IMR-90 (cell line): ENCODE measurements around the gene KCNJ6. TPM values are rescaled to one million over a fixed set of nuclear protein-coding genes. Genes with fewer than 3 reads are reported as not detected.

Source experiments
- ATAC-seq: fragments of 200-7000 bp; cut with Tn5 transposase; 2 replicates; pipeline ENCODE4 v1.9.1; 2020; ENCODE audit warnings: low read depth, mild to moderate bottlenecking, moderate library complexity
- BruUV-seq: library from RNA; stranded (reverse); fragments of 400-500 nt; replicated peaks from 2 replicates; lab custom pipeline; 2021; lab: Mats Ljungman, UMichigan
- CTCF ChIA-PET: fragments of 300-600 bp; formaldehyde crosslinking; extraction: SDS; loops from one replicate; lab custom pipeline; 2021; ENCODE audit warnings: antibody characterized with exemption; lab: Yijun Ruan, JAX
- POLR2A ChIA-PET: fragments of 300-600 bp; sonication (Branson Sonifier 250); formaldehyde crosslinking; loops from one replicate; lab custom pipeline; 2022; ENCODE audit warnings: antibody characterized with exemption; ENCODE audit not compliant: unreplicated experiment; lab: Charles Lee
- DNase-seq: peaks from one replicate; pipeline ENCODE4 v3.0.0; 2013
- H2AFZ ChIP-seq: replicated peaks from 2 replicates; pipeline ENCODE3; 2013; ENCODE audit warnings: low read length, mild to moderate bottlenecking; ENCODE audit not compliant: poor library complexity
- H2AK5ac ChIP-seq: 2 replicates; pipeline ENCODE4 v1.6.1; 2013; ENCODE audit warnings: low read depth, low read length, inconsistent platforms
- H2AK9ac ChIP-seq: replicated peaks from 2 replicates; pipeline ENCODE3; 2013; ENCODE audit warnings: mild to moderate bottlenecking, low read depth, low read length, moderate library complexity; ENCODE audit not compliant: poor library complexity
- H2BK120ac ChIP-seq: 2 replicates; pipeline ENCODE4 v1.6.1; 2013; ENCODE audit warnings: low read depth, low read length, inconsistent platforms
- H2BK15ac ChIP-seq: 3 replicates; pipeline ENCODE4 v1.6.1; 2013; ENCODE audit warnings: low read depth, low read length, inconsistent platforms
- H2BK20ac ChIP-seq: 2 replicates; pipeline ENCODE4 v1.6.1; 2013; ENCODE audit warnings: low read depth, mild to moderate bottlenecking, inconsistent platforms, low read length, moderate library complexity
- H2BK5ac ChIP-seq: 2 replicates; pipeline ENCODE4 v1.6.1; 2013; ENCODE audit warnings: mild to moderate bottlenecking, low read depth, low read length, inconsistent platforms; ENCODE audit not compliant: poor library complexity, severe bottlenecking
- H3K14ac ChIP-seq: replicated peaks from 2 replicates; pipeline ENCODE4 v1.6.1; 2013; ENCODE audit warnings: low read depth, low read length, inconsistent platforms
- H3K18ac ChIP-seq: 2 replicates; pipeline ENCODE4 v1.6.1; 2013; ENCODE audit warnings: low read depth, low read length, control low read depth
- H3K23ac ChIP-seq: 2 replicates; pipeline ENCODE4 v1.6.1; 2013; ENCODE audit warnings: low read depth, low read length, inconsistent platforms
- H3K27ac ChIP-seq: 2 replicates; pipeline ENCODE4 v1.5.1; 2013; ENCODE audit warnings: mild to moderate bottlenecking, control low read depth, low read length; ENCODE audit not compliant: insufficient read depth
- H3K27me3 ChIP-seq: 2 replicates; pipeline ENCODE4 v1.6.1; 2013; ENCODE audit warnings: low read length; ENCODE audit not compliant: control insufficient read depth, insufficient read depth
- H3K36me3 ChIP-seq: 2 replicates; pipeline ENCODE4 v1.6.1; 2013; ENCODE audit warnings: low read length, mixed read lengths; ENCODE audit not compliant: control insufficient read depth, insufficient read depth
- H3K4ac ChIP-seq: 2 replicates; pipeline ENCODE4 v1.6.1; 2013; ENCODE audit warnings: low read depth, low read length, inconsistent platforms
- H3K4me1 ChIP-seq: 2 replicates; pipeline ENCODE4 v1.6.1; 2013; ENCODE audit warnings: low read length, mixed read lengths; ENCODE audit not compliant: control insufficient read depth, insufficient read depth
- H3K4me2 ChIP-seq: 2 replicates; pipeline ENCODE4 v1.6.1; 2013; ENCODE audit warnings: low read depth, mild to moderate bottlenecking, control low read depth, low read length, moderate library complexity
- H3K4me3 ChIP-seq: 2 replicates; pipeline ENCODE4 v1.5.1; 2013; ENCODE audit warnings: low read depth, mild to moderate bottlenecking, control low read depth, low read length, moderate library complexity; ENCODE audit not compliant: insufficient read depth
- H3K56ac ChIP-seq: 2 replicates; pipeline ENCODE4 v1.6.1; 2013; ENCODE audit warnings: low read length, inconsistent platforms; ENCODE audit not compliant: insufficient read depth; ENCODE audit errors: extremely low read depth
- H3K79me1 ChIP-seq, 2 experiments: 2 replicates each; pipeline ENCODE4 v1.6.1; 2013; ENCODE audit warnings: low read length in 2 of 2, inconsistent platforms in 1 of 2, low read depth in 1 of 2
- H3K9ac ChIP-seq: 2 replicates; pipeline ENCODE4 v1.6.1; 2013; ENCODE audit warnings: low read depth, low read length, control low read depth
- H3K9me1 ChIP-seq: 2 replicates; pipeline ENCODE4 v1.6.1; 2013; ENCODE audit warnings: low read length, inconsistent platforms; ENCODE audit not compliant: insufficient read depth
- H3K9me3 ChIP-seq: 2 replicates; pipeline ENCODE4 v1.6.1; 2013; ENCODE audit warnings: low read length; ENCODE audit not compliant: control insufficient read depth, insufficient read depth
- H4K20me1 ChIP-seq: 2 replicates; pipeline ENCODE4 v1.6.1; 2013; ENCODE audit warnings: low read length, inconsistent platforms; ENCODE audit not compliant: insufficient read depth
- H4K5ac ChIP-seq: 2 replicates; pipeline ENCODE4 v1.6.1; 2013; ENCODE audit warnings: mild to moderate bottlenecking, low read depth, low read length, control low read depth
- H4K8ac ChIP-seq, 2 experiments: 2 replicates each; pipeline ENCODE4 v1.6.1; 2013; ENCODE audit warnings: low read depth in 2 of 2, low read length in 2 of 2, control low read depth in 1 of 2, inconsistent platforms in 1 of 2
- H4K91ac ChIP-seq: 2 replicates; pipeline ENCODE4 v1.6.1; 2013; ENCODE audit warnings: low read depth, low read length, inconsistent platforms; ENCODE audit not compliant: insufficient read depth
- SMC3 ChIP-seq: fragments of 150-350 bp; IDR thresholded peaks from 2 replicates; pipeline ENCODE4 v1.6.1; 2016; ENCODE audit warnings: low read depth, mild to moderate bottlenecking, antibody characterized with exemption, low read length, moderate library complexity
- dilution Hi-C: fragments of 300-500 bp; cut with HindIII; formaldehyde crosslinking; loops from one replicate; pipeline ENCODE4 v1.14.3; 2018; ENCODE audit warnings: low sequenced_read_pairs; ENCODE audit not compliant: unreplicated experiment
- in situ Hi-C: fragments of 300-500 bp; cut with MboI; formaldehyde crosslinking; loops from 3 replicates; pipeline ENCODE4 v1.14.3; 2019; ENCODE audit warnings: low sequenced_read_pairs, inconsistent platforms, mixed read lengths
- intact Hi-C: fragments of 100-400 bp; cut with micrococcal nuclease; formaldehyde crosslinking; loops from 2 replicates; pipeline ENCODE4 v1.10.0; 2022
- polyA plus RNA-seq, 3 experiments: library from polyadenylated mRNA; depleted of rRNA; stranded (reverse); fragments of >200 nt; gene quantifications; 2 replicates each; pipeline ENCODE4 v1.2.3, GENCODE V29; 2012; ENCODE audit warnings: low replicate concordance in 1 of 3
- total RNA-seq: library from RNA; depleted of rRNA; stranded (reverse); fragments of >200 nt; gene quantifications from 2 replicates; pipeline ENCODE4 v1.2.3, GENCODE V29; 2012
- TF ChIP-seq, protein P1 (sequence below): fragments of 150-350 bp; IDR thresholded peaks from 2 replicates; pipeline ENCODE4 v1.6.1; 2016; ENCODE audit warnings: low read depth, mild to moderate bottlenecking, low read length, moderate library complexity, borderline replicate concordance

KCNJ6 gene
- total and polyA plus RNA-seq, 2 of the 4 experiments (the other 2 are of a cell fraction) = under 0.01 to 0.02 TPM

DNA sequence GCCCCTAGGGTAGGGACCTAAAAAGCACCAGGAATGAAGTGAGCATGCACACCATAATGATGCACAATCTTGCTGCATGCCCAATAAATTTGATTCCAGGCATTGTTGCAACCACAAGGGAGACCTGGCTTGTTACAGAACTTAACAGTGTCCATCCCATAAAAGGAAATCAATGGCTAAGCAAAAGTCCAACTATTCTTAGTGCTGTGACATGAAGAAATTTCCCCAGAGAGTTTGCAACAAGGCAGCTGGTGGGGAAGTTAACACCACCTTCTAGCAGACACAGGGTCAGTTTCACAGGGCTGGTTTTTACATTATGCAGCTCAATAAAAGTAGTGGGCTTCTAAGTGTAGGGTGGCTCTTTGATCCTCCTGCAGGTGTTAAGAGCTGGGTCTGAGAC, 221.1 kb downstream of the KCNJ6 start:
- DNase-seq = no peak
- H3K4me1 ChIP-seq = no peaks in the 10 kb centered on the region
- POLR2A ChIA-PET = no interaction called here
- H3K79me1 ChIP-seq = no peaks in the 10 kb centered on the region
- no peak overlapping the region for H3K4ac ChIP-seq
- in situ Hi-C loops = no loop called here
- H3K56ac ChIP-seq = no peak overlapping the region
- CTCF ChIA-PET = interaction anchor here (1.6 kb wide), 1 partner anchor 17 kb away, joined by 5 read pairs; no protein-coding TSS in a partner anchor
- H2AK5ac ChIP-seq = no peak overlapping the region
- H3K27ac ChIP-seq = no peak overlapping the region
- H2AFZ ChIP-seq = no peak overlapping the region
- H2BK120ac ChIP-seq = no peak overlapping the region
- H4K8ac ChIP-seq = no peak overlapping the region
- H4K5ac ChIP-seq = no peak overlapping the region
- no peak overlapping the region for H3K23ac ChIP-seq
- no peak for ATAC-seq
- no peak overlapping the region for H3K4me3 ChIP-seq
- intact Hi-C loops = no loop called here
- H2BK15ac ChIP-seq = no peak overlapping the region
- no TSS peak for BruUV-seq
- no peaks in the 10 kb centered on the region for H3K36me3 ChIP-seq
- no peaks in the 10 kb centered on the region for H3K9me3 ChIP-seq
- no peak overlapping the region for H2BK5ac ChIP-seq
- no peak overlapping the region for H2BK20ac ChIP-seq
- H3K27me3 ChIP-seq = peaks cover 25% of the 10 kb centered on the region
- H3K9ac ChIP-seq = no peak overlapping the region
- no peaks in the 10 kb centered on the region for H4K20me1 ChIP-seq
- H3K18ac ChIP-seq = no peak overlapping the region
- no peaks in the 10 kb centered on the region for H3K9me1 ChIP-seq
- dilution Hi-C loops = no loop called here
- H2AK9ac ChIP-seq = no peak overlapping the region
- H3K14ac ChIP-seq = no peak overlapping the region
- H3K4me2 ChIP-seq = no peak overlapping the region
- TF ChIP-seq, protein P1, sequence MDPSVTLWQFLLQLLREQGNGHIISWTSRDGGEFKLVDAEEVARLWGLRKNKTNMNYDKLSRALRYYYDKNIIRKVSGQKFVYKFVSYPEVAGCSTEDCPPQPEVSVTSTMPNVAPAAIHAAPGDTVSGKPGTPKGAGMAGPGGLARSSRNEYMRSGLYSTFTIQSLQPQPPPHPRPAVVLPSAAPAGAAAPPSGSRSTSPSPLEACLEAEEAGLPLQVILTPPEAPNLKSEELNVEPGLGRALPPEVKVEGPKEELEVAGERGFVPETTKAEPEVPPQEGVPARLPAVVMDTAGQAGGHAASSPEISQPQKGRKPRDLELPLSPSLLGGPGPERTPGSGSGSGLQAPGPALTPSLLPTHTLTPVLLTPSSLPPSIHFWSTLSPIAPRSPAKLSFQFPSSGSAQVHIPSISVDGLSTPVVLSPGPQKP = no peak
- no peak for TF ChIP-seq SMC3
- no peak overlapping the region for H4K91ac ChIP-seq
